NCI-H2081 treated with DMSO at 0.1 percent for 48 hours (cell line): ENCODE data around the gene NANOGP8.
"Not testable (repeated sequence)": the region's sequence is repeated elsewhere in the genome, so short reads cannot be mapped to it uniquely, and the experiment has no call there.

ENCODE experiments used
- DNase-seq: peaks from one replicate; lab custom pipeline; 2025; lab: John Stamatoyannopoulos, UW

Gene NANOGP8

GRCh38 chr15:35085176-35085919 is at the start of gene NANOGP8:
NANOGP8 (minus strand) TSS chr15:35085295; CDS start chr15:35085110, 185 bp downstream.
- DNase-seq = not testable (repeated sequence)

GRCh38 chr15:35134299-35134698 is 49.2 kb upstream of the NANOGP8 start:
- DNase-seq = no peak

- no peak for DNase-seq
Measured at GRCh38 chr15:35130245-35130644, 45.1 kb upstream of the NANOGP8 start.

GRCh38 chr15:35129361-35129760 is 44.3 kb upstream of the NANOGP8 start:
- DNase-seq = no peak

GRCh38 chr15:35127717-35128116 is 42.6 kb upstream of the NANOGP8 start:
- no peak for DNase-seq

- DNase-seq = no peak
Measured at GRCh38 chr15:35126236-35126635, 41.1 kb upstream of the NANOGP8 start.

- DNase-seq = no peak
Measured at GRCh38 chr15:35123743-35124142, 38.6 kb upstream of the NANOGP8 start.

- no peak for DNase-seq
Measured at GRCh38 chr15:35121611-35122359, 36.7 kb upstream of the NANOGP8 start.

- no peak for DNase-seq
Measured at GRCh38 chr15:35120173-35120572, 35.1 kb upstream of the NANOGP8 start.

GRCh38 chr15:35118960-35119359 is 33.9 kb upstream of the NANOGP8 start:
- DNase-seq = peak; percentile 30

GRCh38 chr15:35117543-35118265 is 32.6 kb upstream of the NANOGP8 start:
- no peak for DNase-seq

GRCh38 chr15:35115155-35115725 is 30.1 kb upstream of the NANOGP8 start:
- peak; percentile 99 for DNase-seq

- DNase-seq = no peak
Measured at GRCh38 chr15:35112346-35112745, 27.3 kb upstream of the NANOGP8 start.

GRCh38 chr15:35111861-35112260 is 26.8 kb upstream of the NANOGP8 start:
- no peak for DNase-seq

- DNase-seq = no peak
Measured at GRCh38 chr15:35108453-35108852, 23.4 kb upstream of the NANOGP8 start.

- DNase-seq = no peak
Measured at GRCh38 chr15:35107561-35107960, 22.5 kb upstream of the NANOGP8 start.

- DNase-seq = no peak
Measured at GRCh38 chr15:35107122-35107521, 22.0 kb upstream of the NANOGP8 start.

GRCh38 chr15:35104526-35105147 is 19.5 kb upstream of the NANOGP8 start:
- DNase-seq = no peak

- DNase-seq = no peak
Measured at GRCh38 chr15:35102186-35102585, 17.1 kb upstream of the NANOGP8 start.

- no peak for DNase-seq
Measured at GRCh38 chr15:35101335-35101734, 16.2 kb upstream of the NANOGP8 start.

- no peak for DNase-seq
Measured at GRCh38 chr15:35098737-35099136, 13.6 kb upstream of the NANOGP8 start.

- DNase-seq = no peak
Measured at GRCh38 chr15:35095941-35096340, 10.8 kb upstream of the NANOGP8 start.
